Activated CD8-positive, alpha-beta memory T cell treated with anti-CD3 and anti-CD28 coated beads for 4 hours (primary cell): Measurements from ENCODE around the gene FILIP1L.

Experiments used
- DNase-seq, 2 donors: peaks; one replicate each; pipeline ENCODE4 v3.0.0-alpha.2; 2020; ENCODE audit warnings: low read depth in 2 of 2

Gene FILIP1L

GRCh38 chr3:100009276-100010086, 104.8 kb downstream of the FILIP1L start:
- no peak for DNase-seq

- no peak for DNase-seq
Observed at GRCh38 chr3:100008081-100008698, 106.1 kb downstream of the FILIP1L start.

GRCh38 chr3:100007313-100007712, 107.0 kb downstream of the FILIP1L start:
- DNase-seq, result no peak

- no peak for DNase-seq
Observed at GRCh38 chr3:100006570-100007271, 107.6 kb downstream of the FILIP1L start.

GRCh38 chr3:100005665-100006393, 108.5 kb downstream of the FILIP1L start:
- DNase-seq, result no peak

- no peak for DNase-seq
Observed at GRCh38 chr3:100004931-100005330, 109.4 kb downstream of the FILIP1L start.

GRCh38 chr3:100003609-100004503, 110.4 kb downstream of the FILIP1L start:
- no peak for DNase-seq

GRCh38 chr3:100002599-100003350, 111.5 kb downstream of the FILIP1L start:
- DNase-seq, result no peak

- no peak for DNase-seq
Observed at GRCh38 chr3:100001526-100002270, 112.6 kb downstream of the FILIP1L start.

- no peak for DNase-seq
Observed at GRCh38 chr3:100001083-100001482, 113.2 kb downstream of the FILIP1L start.

- no peak for DNase-seq
Observed at GRCh38 chr3:99999536-99999935, 114.8 kb downstream of the FILIP1L start.

GRCh38 chr3:99997293-99997692, 117.0 kb downstream of the FILIP1L start:
- no peak for DNase-seq

GRCh38 chr3:99990179-99990578, 124.1 kb downstream of the FILIP1L start:
- no peak for DNase-seq

- no peak for DNase-seq
Observed at GRCh38 chr3:99984668-99985067, 129.6 kb downstream of the FILIP1L start.

- DNase-seq, result no peak
Observed at GRCh38 chr3:99984139-99984538, 130.2 kb downstream of the FILIP1L start.

- no peak for DNase-seq
Observed at GRCh38 chr3:99982650-99983049, 131.7 kb downstream of the FILIP1L start.

GRCh38 chr3:99981138-99981537, 133.2 kb downstream of the FILIP1L start:
- no peak for DNase-seq

GRCh38 chr3:99980606-99981005, 133.7 kb downstream of the FILIP1L start:
- no peak for DNase-seq

- DNase-seq, result no peak
Observed at GRCh38 chr3:99978221-99978620, 136.1 kb downstream of the FILIP1L start.

GRCh38 chr3:99976584-99976983, 137.7 kb downstream of the FILIP1L start:
- DNase-seq, result no peak
